Smooth muscle cell of the brain vasculature (primary cell): ENCODE measurements around the gene CA6.
"Not testable (repeated sequence)": the region's sequence is repeated elsewhere in the genome, so short reads cannot be mapped to it uniquely, and the experiment has no call there.

Source experiments
- DNase-seq: peaks from one replicate; pipeline ENCODE4 v3.0.0-alpha.2; 2012; ENCODE audit warnings: low read depth, low spot score

The CA6 gene

DNA sequence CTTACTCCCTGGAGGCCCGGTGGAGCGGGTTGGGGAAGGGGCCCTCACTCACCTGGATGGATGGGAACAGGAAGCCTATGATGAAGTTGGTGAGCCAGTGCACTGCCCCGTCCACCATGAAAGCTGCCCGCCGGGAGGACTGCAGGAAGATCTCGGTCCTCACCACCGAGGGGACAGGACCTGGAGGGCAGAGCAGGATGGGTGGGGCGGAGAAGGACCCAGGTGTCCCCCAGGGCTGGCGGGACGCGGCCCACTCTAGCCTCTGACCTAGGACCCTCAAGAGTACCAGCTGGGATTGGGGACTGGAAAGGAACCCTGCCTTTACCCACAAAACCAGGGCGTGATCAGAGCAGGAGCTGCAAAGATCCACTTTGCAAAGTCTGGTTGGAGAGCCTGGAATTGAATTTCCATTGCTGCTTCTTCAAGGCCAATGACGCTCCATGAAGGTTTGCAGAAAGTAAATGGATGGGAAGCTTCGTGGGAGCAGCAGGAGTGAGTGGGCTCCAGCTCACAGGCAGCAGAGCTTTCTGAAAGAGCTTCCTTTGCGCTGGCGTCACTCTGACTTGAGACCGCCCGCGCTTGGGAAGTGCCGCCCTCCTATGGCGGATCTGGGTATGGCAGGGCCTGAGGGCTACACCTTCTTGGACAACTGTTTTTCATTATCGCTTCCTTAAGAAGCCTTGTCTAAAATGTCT is 59.2 kb downstream of the CA6 start:
- peak; percentile 67 for DNase-seq

DNA sequence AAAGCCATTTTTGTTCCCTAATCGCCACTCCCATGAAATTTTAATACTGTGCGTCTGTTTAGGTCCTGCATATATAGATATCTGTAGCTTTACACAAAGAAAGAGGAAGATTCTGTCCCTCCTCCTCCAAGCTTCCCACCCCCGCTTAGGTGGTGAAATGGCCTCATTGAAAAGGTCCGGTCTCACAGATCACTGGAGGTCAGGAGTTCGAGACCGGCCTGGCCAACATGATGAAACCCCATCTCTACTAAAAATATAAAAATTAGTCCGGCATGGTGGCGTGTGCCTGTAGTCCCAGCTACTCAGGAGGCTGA is 59.7 kb downstream of the CA6 start:
- no peak for DNase-seq

DNA sequence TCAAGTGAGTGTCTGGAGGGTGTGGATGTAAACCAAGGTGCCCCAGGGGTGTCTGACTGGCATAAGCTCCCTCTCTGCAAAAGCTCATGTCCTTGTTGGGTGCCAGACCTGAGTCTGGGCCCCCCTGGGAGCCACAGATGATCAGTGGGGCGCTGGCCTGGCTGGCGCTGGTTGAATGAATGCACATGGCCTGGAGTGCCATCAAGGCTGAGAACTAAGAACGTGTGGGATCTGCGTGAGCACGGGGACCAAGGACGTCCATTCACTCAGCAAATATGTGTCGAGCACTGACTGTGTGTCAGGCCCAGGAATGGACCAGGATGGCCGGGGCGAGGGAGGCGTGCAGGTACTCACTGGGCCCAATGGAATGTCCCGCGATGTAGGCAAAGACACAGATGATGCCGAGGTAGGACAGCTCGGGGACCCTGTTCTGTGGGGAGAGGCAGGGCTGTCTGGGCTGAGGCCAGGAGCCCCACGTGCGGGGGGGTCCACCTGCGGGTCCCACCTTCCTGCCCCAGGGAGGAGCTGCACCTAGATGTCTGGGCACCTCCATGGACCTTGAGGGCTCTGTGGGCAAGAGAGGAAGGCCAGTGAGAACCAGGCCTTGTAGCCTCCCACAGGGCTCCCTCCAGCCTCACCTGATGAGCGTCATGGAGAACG is 61.4 kb downstream of the CA6 start:
- no peak for DNase-seq

DNA sequence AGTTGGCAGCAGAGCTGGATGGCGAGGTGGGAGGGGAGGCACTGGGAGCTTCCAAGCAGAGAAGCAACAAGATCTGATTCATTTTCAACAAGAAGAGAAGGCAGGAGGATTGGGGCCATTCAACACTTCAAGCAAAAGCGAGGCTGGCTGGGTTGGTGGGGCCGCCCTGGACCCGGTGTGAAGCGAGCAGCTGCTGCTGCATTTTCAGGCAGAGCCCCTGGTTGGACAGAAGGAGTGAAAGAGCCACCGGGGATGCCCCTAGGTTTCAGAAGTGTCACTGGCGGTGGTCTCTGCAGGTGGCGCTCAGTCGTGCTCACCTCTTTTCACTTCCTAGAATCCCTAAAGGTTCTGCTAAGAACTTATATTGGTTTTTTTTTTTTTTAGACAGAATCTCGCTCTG is 62.6 kb downstream of the CA6 start:
- DNase-seq: no peak

DNA sequence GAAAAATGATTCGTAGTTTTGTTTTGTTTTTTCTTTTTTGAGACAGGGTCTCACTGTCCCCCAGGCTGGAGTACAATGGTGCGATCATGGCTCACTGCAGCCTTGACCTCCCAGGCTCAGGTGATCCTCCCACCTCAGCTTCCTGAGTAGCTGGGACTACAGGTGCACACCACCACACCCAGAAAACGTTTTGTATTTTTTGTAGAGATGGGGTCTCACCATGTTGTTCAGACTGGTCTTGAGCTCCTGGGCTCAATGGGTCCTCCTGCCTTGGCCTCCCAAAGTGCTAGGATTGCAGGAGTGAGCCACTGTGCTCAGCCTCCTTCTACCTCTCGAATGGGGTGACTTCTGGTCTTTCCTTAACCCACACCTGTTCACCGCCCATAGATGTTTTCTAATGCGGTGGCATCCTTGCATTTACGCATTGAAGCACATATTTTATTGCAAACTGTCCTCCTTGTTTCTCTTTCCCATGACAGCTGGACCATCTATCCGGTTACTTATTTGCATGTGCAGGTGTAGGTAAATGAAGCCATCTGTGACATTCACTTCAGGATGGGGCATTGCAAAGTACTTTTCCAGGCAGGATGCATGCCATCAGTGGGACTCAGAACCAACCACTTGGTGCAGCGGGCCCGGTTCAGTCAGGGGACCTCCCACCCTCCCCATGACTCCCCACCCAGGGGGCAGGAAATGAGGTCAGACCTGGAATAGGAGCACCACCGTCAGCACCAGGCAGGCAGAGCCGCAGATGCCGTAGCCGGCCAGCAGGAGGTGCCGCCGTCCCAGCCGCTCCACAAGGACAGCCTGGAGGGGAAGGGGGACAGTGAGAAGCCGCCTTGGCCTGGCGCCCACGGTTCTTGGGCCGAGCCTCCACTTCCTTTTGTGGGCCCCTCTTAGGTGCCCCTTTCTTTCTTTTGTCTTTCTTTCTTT is 64.0 kb downstream of the CA6 start:
- DNase-seq: no peak

DNA sequence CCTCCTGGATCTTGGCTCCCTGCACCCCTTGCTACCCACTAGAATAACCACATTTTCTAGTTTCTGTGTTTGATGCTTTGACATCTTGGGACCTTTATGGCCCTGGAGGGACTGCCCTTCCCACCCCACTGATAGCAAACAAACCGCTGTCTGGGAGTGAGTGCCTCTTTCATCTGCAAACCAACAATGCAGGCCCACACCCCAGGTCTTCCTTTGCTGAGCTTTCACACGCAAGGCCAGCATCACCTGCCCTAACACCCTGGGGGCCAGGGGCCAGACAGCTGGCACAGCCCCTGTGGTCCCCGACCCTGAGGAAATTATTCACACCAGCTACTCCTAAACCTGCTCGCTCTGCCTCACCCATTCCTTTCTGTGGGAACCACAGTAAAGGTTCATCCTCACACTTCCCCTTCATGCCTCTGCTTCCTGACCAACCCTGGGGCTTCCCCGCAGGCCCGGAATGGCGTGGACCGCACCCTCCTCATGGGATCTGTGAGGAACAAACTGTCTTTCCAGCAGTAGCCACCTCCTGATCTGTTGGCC is 65.2 kb downstream of the CA6 start:
- no peak for DNase-seq

DNA sequence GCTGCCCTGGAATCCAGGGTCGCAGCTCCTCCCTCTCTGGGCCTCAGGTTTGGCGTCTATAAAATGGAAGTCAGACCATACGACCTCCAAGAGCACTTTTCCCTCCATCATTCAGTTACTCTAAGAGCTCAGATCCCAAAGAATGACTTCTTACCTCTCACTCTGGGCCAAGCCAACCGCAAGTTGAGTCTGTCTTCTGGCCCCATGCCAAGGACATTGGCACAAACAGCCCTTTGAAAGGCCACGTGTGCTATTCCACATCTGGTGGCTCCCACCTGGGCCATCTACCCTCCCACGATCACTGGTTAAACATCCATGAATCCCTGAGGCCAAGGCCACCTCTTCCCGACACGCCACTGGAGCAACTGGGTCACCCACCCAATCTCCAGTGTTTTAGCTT is 68.2 kb downstream of the CA6 start:
- DNase-seq: no peak

DNA sequence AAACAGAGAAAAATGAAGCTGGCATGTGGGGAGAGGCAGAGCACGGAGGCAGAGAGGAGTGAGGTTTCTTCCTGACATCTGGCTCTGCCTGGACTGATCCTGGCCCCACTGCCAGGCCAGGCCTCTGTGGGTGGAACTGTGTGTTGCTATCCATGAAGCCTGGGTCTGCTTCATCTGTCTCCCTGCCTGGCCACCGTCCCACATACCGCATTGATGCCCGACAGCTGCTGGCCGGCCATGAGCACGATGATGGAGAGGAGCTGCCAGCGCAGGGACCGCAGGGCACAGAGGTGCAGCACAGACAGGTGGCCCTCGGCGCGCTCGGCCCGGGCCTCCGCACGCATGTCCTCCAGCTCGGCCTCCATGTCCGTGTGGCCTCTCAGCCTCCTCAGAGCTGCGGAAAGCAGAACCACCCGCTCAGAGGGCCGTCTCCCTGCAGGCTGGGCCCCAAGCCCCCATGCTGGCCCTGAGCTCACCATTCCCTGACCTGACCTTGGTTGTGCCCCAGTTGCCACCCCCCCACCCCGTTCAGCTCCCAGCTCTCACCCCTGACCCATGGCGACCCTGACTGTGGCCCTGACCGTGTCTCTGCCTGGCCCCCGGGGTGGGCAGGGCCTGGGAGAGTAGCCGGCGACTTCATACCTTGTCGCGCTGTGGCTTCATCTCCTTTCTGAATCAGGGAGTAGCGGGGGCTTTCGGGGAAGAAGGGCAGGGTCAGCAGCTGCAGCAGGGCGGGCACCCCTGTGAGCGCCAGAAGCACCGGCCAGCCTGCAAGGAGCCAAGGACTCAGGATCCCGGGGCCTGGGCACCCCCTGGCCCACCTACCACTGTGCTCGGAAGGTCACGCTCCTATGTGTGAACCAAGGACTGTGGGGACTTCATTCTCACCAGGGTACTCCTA is 69.1 kb downstream of the CA6 start:
- no peak for DNase-seq

DNA sequence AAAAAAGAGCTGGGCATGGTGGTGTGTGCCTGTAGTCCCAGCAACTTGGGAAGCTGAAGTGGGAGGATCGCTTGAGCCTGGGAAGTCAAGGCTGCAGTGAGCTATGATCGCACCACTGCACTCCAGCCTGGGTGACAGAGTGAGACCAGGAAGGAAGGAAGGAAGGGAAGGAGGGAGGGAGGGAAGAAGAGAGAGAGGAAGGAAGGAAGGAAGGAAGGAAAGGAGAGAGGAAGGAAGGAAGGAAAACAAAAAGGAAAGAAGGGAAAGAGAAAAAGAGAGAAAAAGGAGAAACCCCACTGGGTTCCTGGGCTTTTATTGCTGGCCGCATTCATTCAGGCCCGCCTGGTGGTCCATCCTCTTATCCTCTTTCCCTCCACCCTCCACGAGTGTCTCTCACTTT is 70.8 kb downstream of the CA6 start:
- no peak for DNase-seq

DNA sequence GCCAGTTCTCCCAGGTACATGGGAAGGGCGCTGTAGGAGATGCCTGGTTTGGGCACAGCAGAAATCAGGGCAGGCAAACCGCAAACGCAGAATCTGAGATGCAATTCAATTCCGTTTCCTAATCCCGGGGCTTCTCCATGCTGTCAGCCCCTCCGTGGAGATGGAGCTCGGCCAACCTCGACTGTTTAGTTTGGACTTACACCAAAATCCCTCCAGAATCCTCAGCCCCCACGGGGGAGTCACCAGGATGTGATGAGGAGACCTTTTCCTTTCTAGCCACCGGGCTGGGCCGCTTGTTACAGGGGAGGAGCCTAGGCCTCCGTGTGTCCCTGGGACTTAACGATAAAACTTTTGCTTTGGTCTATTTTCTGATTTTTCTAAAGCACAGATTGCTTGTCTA is 72.7 kb downstream of the CA6 start:
- DNase-seq: peak; percentile 49

DNA sequence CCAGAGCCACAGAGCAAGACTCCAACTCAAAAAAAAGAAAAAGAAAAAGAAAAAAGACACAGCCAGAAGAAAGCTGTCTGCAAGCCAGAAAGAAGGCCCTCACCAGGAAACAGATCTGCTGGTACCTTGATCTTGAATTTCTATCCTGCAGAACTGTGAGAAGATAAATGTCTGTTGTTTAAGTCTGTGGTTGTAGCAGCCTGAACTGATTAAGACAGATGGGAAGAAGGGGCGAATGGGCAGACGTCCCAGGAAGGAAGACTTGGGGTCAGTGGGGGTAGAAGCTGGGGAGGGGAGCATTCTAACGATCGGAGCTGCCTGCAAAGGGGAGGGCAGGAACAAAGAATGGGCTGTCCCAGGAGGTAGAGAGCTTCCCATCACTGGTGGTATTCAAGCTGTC is 74.2 kb downstream of the CA6 start:
- no peak for DNase-seq

DNA sequence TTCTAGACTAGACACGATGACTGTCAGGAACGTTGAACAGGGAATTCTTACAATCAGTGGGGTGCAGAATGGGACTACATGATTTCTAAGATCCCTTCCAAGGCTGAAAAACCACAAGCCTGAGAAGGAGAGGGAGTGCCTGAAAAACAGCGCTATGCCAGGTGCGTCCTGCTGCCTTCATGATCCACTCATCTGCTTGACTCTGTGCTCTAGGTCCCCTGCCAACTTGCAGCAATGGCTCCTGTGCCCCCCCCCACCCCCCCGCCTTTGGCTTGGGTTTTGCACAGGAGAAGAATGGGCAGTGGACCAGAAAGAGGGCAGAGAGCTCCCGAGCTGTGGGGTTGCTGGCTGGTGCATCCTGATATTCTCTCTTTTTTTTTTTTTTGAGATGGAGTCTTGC is 74.6 kb downstream of the CA6 start:
- DNase-seq: no peak

DNA sequence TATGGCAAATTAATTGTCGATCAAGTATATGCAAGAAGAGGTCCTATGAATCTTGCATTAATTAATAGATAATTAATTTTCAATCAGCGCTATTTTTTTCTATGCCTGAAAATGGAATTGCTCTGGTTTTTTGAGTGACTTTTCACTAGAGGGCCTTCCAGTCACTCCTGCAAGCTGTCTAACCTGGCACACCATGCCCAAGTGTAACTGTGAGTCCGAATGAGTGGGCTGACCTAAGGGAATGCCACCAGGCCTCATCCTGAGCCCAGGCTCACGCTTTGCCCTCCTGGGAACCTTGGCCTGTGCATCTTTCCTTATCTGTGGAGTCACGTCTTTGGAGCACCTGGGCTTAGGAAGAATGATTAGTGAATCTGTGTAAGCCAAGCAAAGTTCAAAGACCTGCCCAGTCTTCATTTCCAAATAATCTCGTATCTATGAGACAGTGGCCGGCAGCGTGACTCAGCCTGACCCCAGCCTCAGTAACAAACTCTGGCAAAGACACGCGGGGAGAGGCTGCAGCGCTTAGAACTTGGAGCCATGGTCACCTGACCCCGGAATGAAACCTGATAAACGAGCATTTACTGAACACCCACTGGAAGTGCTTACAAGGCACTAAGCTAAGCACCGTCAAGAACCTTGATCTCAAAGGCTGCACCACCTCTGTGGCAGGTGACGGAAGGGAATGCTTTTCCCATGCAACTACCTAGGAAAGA is 76.5 kb downstream of the CA6 start:
- not testable (repeated sequence) for DNase-seq

DNA sequence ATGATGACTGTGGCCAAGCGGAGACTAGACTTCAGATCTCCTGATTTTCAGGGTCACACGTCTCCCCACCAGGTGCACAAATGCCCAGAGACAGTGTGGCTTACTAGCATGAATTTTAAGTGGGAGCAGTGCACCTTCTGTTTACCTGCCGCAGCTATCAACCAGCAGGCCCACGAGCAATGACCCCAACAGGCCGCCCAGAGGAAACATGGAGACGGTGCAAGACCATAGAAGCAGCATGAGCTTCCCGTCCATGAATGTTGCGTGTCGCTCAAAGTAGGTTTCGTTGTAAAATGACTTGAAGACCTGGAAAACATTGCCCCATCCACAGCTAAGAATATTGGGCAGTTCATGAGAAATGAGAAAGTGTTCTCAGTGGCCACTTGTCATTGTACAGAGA is 77.1 kb downstream of the CA6 start:
- no peak for DNase-seq
